Nephron progenitor cell (in vitro differentiated cells): ENCODE results near the gene KDM7A.

Experiments used
- DNase-seq: peaks from one replicate; pipeline ENCODE4 v3.0.0; 2021
- H3K27ac Mint-ChIP-seq: 2 replicates; pipeline ENCODE4 v1.8.0; 2021; ENCODE audit warnings: mild to moderate bottlenecking, moderate library complexity, mixed read lengths
- H3K27me3 Mint-ChIP-seq: 2 replicates; pipeline ENCODE4 v1.8.0; 2021; ENCODE audit warnings: mild to moderate bottlenecking, low read depth, mixed read lengths; ENCODE audit not compliant: poor library complexity
- H3K36me3 Mint-ChIP-seq: 2 replicates; pipeline ENCODE4 v1.8.0; 2021; ENCODE audit warnings: low read depth, mixed read lengths
- H3K4me1 Mint-ChIP-seq: 2 replicates; pipeline ENCODE4 v1.8.0; 2021; ENCODE audit warnings: mixed read lengths
- H3K4me3 Mint-ChIP-seq: 2 replicates; pipeline ENCODE4 v1.8.0; 2021; ENCODE audit warnings: mild to moderate bottlenecking, moderate library complexity, mixed read lengths
- H3K9me3 Mint-ChIP-seq: 2 replicates; pipeline ENCODE4 v1.8.0; 2021; ENCODE audit warnings: mild to moderate bottlenecking, moderate library complexity, mixed read lengths
- TF ChIP-seq, protein P1 (sequence below): fragments of 200-600 bp; sonication (generic); IDR thresholded peaks from 2 replicates; pipeline ENCODE4 v1.5.0; 2021; ENCODE audit warnings: antibody characterized with exemption

The KDM7A gene

GRCh38 chr7:140144821-140145220, 32.0 kb downstream of the KDM7A start:
- no peak for DNase-seq
- Mint-ChIP-seq H3K4me3 (no peak overlapping the region), H3K27ac (peak overlapping the region; percentile 24), H3K36me3 (peaks cover 31% of the 10 kb centered on the region), H3K27me3 (no peaks in the 10 kb centered on the region), H3K9me3 (peaks cover 12% of the 10 kb centered on the region), H3K4me1 (peaks cover 16% of the 10 kb centered on the region)
- TF ChIP-seq, protein P1, sequence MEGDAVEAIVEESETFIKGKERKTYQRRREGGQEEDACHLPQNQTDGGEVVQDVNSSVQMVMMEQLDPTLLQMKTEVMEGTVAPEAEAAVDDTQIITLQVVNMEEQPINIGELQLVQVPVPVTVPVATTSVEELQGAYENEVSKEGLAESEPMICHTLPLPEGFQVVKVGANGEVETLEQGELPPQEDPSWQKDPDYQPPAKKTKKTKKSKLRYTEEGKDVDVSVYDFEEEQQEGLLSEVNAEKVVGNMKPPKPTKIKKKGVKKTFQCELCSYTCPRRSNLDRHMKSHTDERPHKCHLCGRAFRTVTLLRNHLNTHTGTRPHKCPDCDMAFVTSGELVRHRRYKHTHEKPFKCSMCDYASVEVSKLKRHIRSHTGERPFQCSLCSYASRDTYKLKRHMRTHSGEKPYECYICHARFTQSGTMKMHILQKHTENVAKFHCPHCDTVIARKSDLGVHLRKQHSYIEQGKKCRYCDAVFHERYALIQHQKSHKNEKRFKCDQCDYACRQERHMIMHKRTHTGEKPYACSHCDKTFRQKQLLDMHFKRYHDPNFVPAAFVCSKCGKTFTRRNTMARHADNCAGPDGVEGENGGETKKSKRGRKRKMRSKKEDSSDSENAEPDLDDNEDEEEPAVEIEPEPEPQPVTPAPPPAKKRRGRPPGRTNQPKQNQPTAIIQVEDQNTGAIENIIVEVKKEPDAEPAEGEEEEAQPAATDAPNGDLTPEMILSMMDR, result no peak

GRCh38 chr7:140143997-140144396, 32.8 kb downstream of the KDM7A start:
- DNase-seq, result no peak
- peaks cover 31% of the 10 kb centered on the region for H3K36me3 Mint-ChIP-seq
- no peak overlapping the region for H3K4me3 Mint-ChIP-seq
- TF ChIP-seq, protein P1, result no peak
- H3K27me3 Mint-ChIP-seq, result no peaks in the 10 kb centered on the region
- no peak overlapping the region for H3K27ac Mint-ChIP-seq
- H3K9me3 Mint-ChIP-seq, result peaks cover 12% of the 10 kb centered on the region
- H3K4me1 Mint-ChIP-seq, result peaks cover 16% of the 10 kb centered on the region

GRCh38 chr7:140142031-140142430, 34.8 kb downstream of the KDM7A start:
- Mint-ChIP-seq H3K9me3 (peaks cover 12% of the 10 kb centered on the region), H3K36me3 (peaks cover 30% of the 10 kb centered on the region), H3K27ac (no peak overlapping the region), H3K4me1 (peaks cover 11% of the 10 kb centered on the region), H3K4me3 (no peak overlapping the region), H3K27me3 (no peaks in the 10 kb centered on the region)
- no peak for DNase-seq
- TF ChIP-seq, protein P1, result no peak

DNA sequence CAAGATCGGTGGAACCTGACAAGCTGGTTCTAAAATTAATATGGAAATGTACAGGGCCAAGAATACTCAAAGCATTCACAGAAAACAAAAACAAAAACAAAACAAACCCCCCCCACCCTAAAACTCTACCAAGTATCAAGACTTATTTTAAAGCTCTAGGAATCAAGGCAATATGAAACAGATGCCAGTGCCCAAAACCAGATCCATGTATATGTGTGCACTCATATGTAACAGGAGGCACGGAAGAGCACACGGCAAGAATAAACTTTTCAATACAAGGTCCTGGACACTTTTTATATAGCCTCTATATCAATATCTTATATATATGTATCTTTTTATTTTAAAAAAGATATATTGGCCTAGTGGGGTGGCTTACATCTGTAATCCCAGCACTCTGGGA, 35.5 kb downstream of the KDM7A start:
- DNase-seq, result no peak
- H3K36me3 Mint-ChIP-seq, result peaks cover 23% of the 10 kb centered on the region
- TF ChIP-seq, protein P1, result no peak
- peaks cover 3% of the 10 kb centered on the region for H3K4me1 Mint-ChIP-seq
- H3K9me3 Mint-ChIP-seq, result peaks cover 12% of the 10 kb centered on the region
- H3K27me3 Mint-ChIP-seq, result no peaks in the 10 kb centered on the region
- no peak overlapping the region for H3K4me3 Mint-ChIP-seq
- no peak overlapping the region for H3K27ac Mint-ChIP-seq

- no peak overlapping the region for H3K27ac Mint-ChIP-seq
- H3K4me1 Mint-ChIP-seq, result no peaks in the 10 kb centered on the region
- peaks cover 18% of the 10 kb centered on the region for H3K36me3 Mint-ChIP-seq
- TF ChIP-seq, protein P1, result no peak
- no peaks in the 10 kb centered on the region for H3K27me3 Mint-ChIP-seq
- H3K4me3 Mint-ChIP-seq, result no peak overlapping the region
- H3K9me3 Mint-ChIP-seq, result no peaks in the 10 kb centered on the region
- DNase-seq, result no peak
Measured at GRCh38 chr7:140137078-140137477, 39.7 kb downstream of the KDM7A start.

DNA sequence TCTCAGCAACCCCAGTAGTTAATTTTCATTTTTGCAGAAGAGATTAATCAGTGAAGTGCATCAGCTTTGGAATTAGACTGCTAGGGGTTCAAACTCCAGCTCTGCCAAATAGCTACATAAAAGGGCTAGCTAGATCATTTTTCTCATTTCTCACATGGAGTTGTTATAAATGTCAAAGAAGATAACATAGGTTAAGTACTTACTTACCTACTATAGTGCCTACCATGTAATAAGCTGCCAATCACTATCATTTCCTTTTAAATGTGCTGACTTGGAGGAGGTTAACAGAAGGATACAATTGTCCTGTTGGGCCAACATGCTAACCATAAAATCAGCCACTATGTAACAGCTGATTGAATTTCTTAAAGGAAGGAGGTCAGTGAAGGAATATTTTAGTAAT, 40.7 kb downstream of the KDM7A start:
- no peak overlapping the region for H3K4me3 Mint-ChIP-seq
- TF ChIP-seq, protein P1, result no peak
- peaks cover 27% of the 10 kb centered on the region for H3K36me3 Mint-ChIP-seq
- H3K27me3 Mint-ChIP-seq, result no peaks in the 10 kb centered on the region
- no peaks in the 10 kb centered on the region for H3K4me1 Mint-ChIP-seq
- no peak overlapping the region for H3K27ac Mint-ChIP-seq
- DNase-seq, result no peak
- no peaks in the 10 kb centered on the region for H3K9me3 Mint-ChIP-seq
